Astrocyte (in vitro differentiated cells and primary cell): ENCODE results near the gene SLC17A2. TPM values are rescaled to one million over a fixed set of nuclear protein-coding genes. Genes with fewer than 3 reads are reported as not detected.

ENCODE experiments used
- DNase-seq: peaks from one replicate; pipeline ENCODE4 v3.0.0-alpha.2; 2010; ENCODE audit warnings: low read depth
- FAIRE-seq: peaks from 2 replicates; lab custom pipeline; 2011; peaks lifted over from hg19 to GRCh38; lab: Jason Lieb, UNC
- H2AFZ ChIP-seq: 2 replicates; pipeline ENCODE4 v1.6.0; 2012; ENCODE audit warnings: low read depth, low read length, inconsistent platforms
- H3K27ac ChIP-seq: 2 replicates; pipeline ENCODE4 v1.5.1; 2011; ENCODE audit warnings: low read depth, low read length, inconsistent platforms
- H3K27me3 ChIP-seq: 2 replicates; pipeline ENCODE4 v1.6.0; 2011; ENCODE audit warnings: low read length, inconsistent platforms; ENCODE audit not compliant: insufficient read depth
- H3K36me3 ChIP-seq: 2 replicates; pipeline ENCODE4 v1.5.1; 2011; ENCODE audit warnings: low read length, inconsistent platforms; ENCODE audit not compliant: insufficient read depth
- H3K4me1 ChIP-seq: 2 replicates; pipeline ENCODE4 v1.5.1; 2011; ENCODE audit warnings: low read length, inconsistent platforms; ENCODE audit not compliant: insufficient read depth
- H3K4me2 ChIP-seq: 2 replicates; pipeline ENCODE4 v1.6.0; 2012; ENCODE audit warnings: low read length, inconsistent platforms
- H3K4me3 ChIP-seq: 2 replicates; pipeline ENCODE4 v1.5.1; 2011; ENCODE audit warnings: low read depth, mild to moderate bottlenecking, low read length, inconsistent platforms; ENCODE audit not compliant: insufficient read depth
- H3K79me2 ChIP-seq: 2 replicates; pipeline ENCODE4 v1.6.0; 2012; ENCODE audit warnings: mild to moderate bottlenecking, low read length, inconsistent platforms; ENCODE audit not compliant: insufficient read depth
- H3K9ac ChIP-seq: 2 replicates; pipeline ENCODE4 v1.6.0; 2012; ENCODE audit warnings: mild to moderate bottlenecking, low read length, inconsistent platforms
- H3K9me3 ChIP-seq: 2 replicates; pipeline ENCODE4 v1.5.1; 2012; ENCODE audit warnings: low read depth, mild to moderate bottlenecking, low read length, inconsistent platforms; ENCODE audit not compliant: insufficient read depth
- H4K20me1 ChIP-seq: 2 replicates; pipeline ENCODE4 v1.6.0; 2012; ENCODE audit warnings: low read length, inconsistent platforms; ENCODE audit not compliant: insufficient read depth
- H3K27ac Mint-ChIP-seq: one replicate; pipeline ENCODE4 v1.8.0; 2021; ENCODE audit warnings: mild to moderate bottlenecking, mixed read lengths; ENCODE audit not compliant: unreplicated experiment
- H3K27me3 Mint-ChIP-seq: one replicate; pipeline ENCODE4 v1.8.0; 2021; ENCODE audit warnings: low read depth, mixed read lengths; ENCODE audit not compliant: unreplicated experiment
- H3K36me3 Mint-ChIP-seq: one replicate; pipeline ENCODE4 v1.8.0; 2021; ENCODE audit warnings: low read depth, mixed read lengths; ENCODE audit not compliant: unreplicated experiment
- H3K4me1 Mint-ChIP-seq: one replicate; pipeline ENCODE4 v1.8.0; 2021; ENCODE audit warnings: low read depth, mixed read lengths; ENCODE audit not compliant: unreplicated experiment
- H3K4me3 Mint-ChIP-seq: one replicate; pipeline ENCODE4 v1.8.0; 2021; ENCODE audit warnings: mild to moderate bottlenecking, moderate library complexity, mixed read lengths; ENCODE audit not compliant: unreplicated experiment
- H3K9me3 Mint-ChIP-seq: one replicate; pipeline ENCODE4 v1.8.0; 2021; ENCODE audit warnings: mild to moderate bottlenecking, mixed read lengths; ENCODE audit not compliant: unreplicated experiment
- EZH2 ChIP-seq: IDR thresholded peaks from 2 replicates; pipeline ENCODE4 v1.6.1; 2012; ENCODE audit warnings: mild to moderate bottlenecking, low read length, inconsistent platforms; ENCODE audit not compliant: insufficient read depth
- total RNA-seq: library from RNA; stranded (reverse); gene quantifications from 2 replicates; pipeline ENCODE4 v1.2.1, GENCODE V29; 2021
- TF ChIP-seq, protein P1 (sequence below): IDR thresholded peaks from 2 replicates; pipeline ENCODE4 v1.5.1; 2011; ENCODE audit warnings: low read depth, mild to moderate bottlenecking, inconsistent platforms, low read length, moderate library complexity; ENCODE audit not compliant: insufficient read depth

The SLC17A2 gene
- total RNA-seq, 1 donor from 2014 or later: not detected

DNA sequence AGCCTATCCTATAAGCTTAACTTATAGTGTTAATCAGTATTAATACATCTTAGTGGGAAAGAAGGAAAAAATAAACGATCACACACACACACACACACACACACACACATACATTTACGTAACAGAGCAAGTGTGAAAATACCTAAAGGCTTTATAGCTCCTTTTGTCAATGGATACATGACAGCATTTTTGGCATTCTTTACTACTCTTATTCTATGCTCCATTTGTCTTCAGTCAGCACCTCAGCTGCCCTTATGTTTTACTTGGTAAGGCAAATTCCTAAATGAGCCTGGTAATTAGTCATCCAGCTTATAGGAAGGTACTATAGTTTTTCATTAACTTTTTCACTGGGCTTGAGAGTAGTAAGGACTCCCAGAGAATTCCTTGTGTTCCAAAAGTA lies 31.4 kb downstream of the SLC17A2 start:
- Mint-ChIP-seq H3K36me3 (no peaks in the 10 kb centered on the region), H3K9me3 (no peaks in the 10 kb centered on the region), H3K4me1 (peaks cover 16% of the 10 kb centered on the region), H3K27me3 (no peaks in the 10 kb centered on the region), H3K4me3 (no peak overlapping the region), H3K27ac (peak overlapping the region; percentile 62)
- no peaks in the 10 kb centered on the region for H3K36me3 ChIP-seq
- TF ChIP-seq, protein P1, sequence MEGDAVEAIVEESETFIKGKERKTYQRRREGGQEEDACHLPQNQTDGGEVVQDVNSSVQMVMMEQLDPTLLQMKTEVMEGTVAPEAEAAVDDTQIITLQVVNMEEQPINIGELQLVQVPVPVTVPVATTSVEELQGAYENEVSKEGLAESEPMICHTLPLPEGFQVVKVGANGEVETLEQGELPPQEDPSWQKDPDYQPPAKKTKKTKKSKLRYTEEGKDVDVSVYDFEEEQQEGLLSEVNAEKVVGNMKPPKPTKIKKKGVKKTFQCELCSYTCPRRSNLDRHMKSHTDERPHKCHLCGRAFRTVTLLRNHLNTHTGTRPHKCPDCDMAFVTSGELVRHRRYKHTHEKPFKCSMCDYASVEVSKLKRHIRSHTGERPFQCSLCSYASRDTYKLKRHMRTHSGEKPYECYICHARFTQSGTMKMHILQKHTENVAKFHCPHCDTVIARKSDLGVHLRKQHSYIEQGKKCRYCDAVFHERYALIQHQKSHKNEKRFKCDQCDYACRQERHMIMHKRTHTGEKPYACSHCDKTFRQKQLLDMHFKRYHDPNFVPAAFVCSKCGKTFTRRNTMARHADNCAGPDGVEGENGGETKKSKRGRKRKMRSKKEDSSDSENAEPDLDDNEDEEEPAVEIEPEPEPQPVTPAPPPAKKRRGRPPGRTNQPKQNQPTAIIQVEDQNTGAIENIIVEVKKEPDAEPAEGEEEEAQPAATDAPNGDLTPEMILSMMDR: no peak
- no peak for TF ChIP-seq EZH2
- H3K9ac ChIP-seq: no peak overlapping the region
- H3K9me3 ChIP-seq: no peaks in the 10 kb centered on the region
- H4K20me1 ChIP-seq: no peaks in the 10 kb centered on the region
- H3K4me1 ChIP-seq: no peaks in the 10 kb centered on the region
- DNase-seq (no peak), FAIRE-seq (peak; percentile 29)
- no peak overlapping the region for H2AFZ ChIP-seq
- no peaks in the 10 kb centered on the region for H3K27me3 ChIP-seq
- no peak overlapping the region for H3K27ac ChIP-seq
- no peaks in the 10 kb centered on the region for H3K79me2 ChIP-seq
- no peak overlapping the region for H3K4me3 ChIP-seq
- H3K4me2 ChIP-seq: no peak overlapping the region

DNA sequence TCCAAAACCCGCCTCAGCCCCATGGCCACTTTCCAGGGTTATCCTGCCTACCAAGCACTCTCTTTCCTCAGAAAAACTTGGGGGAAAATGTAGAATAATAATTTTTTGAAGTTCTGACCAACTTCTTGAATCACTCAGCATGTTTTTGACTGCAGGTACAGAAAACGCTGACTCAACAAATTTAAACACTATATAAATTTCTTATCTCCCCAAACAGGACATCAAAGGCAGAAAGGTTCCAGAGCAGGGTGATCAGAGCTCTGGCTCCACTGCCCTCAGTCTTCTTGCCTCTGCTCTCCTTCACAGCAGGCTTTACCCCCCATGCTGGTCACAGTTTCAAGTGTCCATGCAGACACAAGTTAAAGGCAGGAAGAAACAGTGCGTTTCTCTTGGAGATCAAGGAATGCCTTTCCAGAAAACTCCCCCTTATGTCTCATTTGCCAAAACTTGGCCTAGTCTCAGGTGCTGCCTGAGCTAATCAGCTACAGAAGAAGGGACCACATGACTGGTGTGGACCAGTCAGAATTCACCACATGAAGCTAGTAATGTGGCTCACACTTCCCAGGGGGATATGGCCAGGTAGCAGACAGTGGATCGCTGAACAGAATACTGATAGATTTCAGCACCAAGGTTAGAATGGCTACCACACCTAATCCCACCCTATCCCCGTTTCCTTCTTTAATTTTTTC lies 32.1 kb downstream of the SLC17A2 start:
- DNase-seq: no peak
- H3K27ac Mint-ChIP-seq: peak overlapping the region; percentile 62

More for the DNA sequence above, 32.1 kb downstream of the SLC17A2 start:
- Histone ChIP-seq H3K79me2 (no peaks in the 10 kb centered on the region), H2AFZ (no peak overlapping the region), H3K27me3 (no peaks in the 10 kb centered on the region), H3K27ac (no peak overlapping the region), H3K4me1 (no peaks in the 10 kb centered on the region), H3K9ac (no peak overlapping the region), H3K36me3 (no peaks in the 10 kb centered on the region), H3K4me2 (no peak overlapping the region), H4K20me1 (no peaks in the 10 kb centered on the region), H3K4me3 (no peak overlapping the region), H3K9me3 (no peaks in the 10 kb centered on the region)
- Mint-ChIP-seq H3K9me3 (no peaks in the 10 kb centered on the region), H3K4me3 (no peak overlapping the region), H3K4me1 (peaks cover 16% of the 10 kb centered on the region), H3K27me3 (no peaks in the 10 kb centered on the region), H3K36me3 (no peaks in the 10 kb centered on the region)
- TF ChIP-seq, protein P1: no peak
- TF ChIP-seq EZH2: no peak
- FAIRE-seq: no peak
